Aortic smooth muscle cell (primary cell): Measurements from ENCODE around the gene TMEM139. TPM values are rescaled to one million over a fixed set of nuclear protein-coding genes. Genes with fewer than 3 reads are reported as not detected.

Experiments
- total RNA-seq: library from RNA; depleted of rRNA; stranded (reverse); fragments of >200 nt; gene quantifications from 2 replicates; pipeline ENCODE4 v1.2.3, GENCODE V29; 2014

The TMEM139 gene
- total RNA-seq = not detected in 2 replicates

GRCh38 chr7:143284591-143285469 lies at the start of gene TMEM139:
Gene TMEM139 (plus strand): TSS chr7:143284958. CDS start chr7:143285958, 1,000 bp downstream.

GRCh38 chr7:143263266-143264195 lies 21.2 kb upstream of the TMEM139 start, which contains the start of gene GSTK1:
Gene GSTK1 (plus strand): TSS chr7:143263441. CDS start chr7:143263514, 73 bp downstream.

GRCh38 chr7:143287935-143288826 lies 3.4 kb downstream of the TMEM139 start, which contains the start of gene CASP2:
Gene CASP2 (plus strand): TSS chr7:143288351. CDS start chr7:143288456, 105 bp downstream.

GRCh38 chr7:143315776-143316175 lies 31.0 kb downstream of the TMEM139 start, which contains the start of gene CLCN1:
Gene CLCN1 (plus strand): TSS chr7:143316111. CDS start chr7:143316213, 102 bp downstream.

Other genes with a start within 250 kb of the TMEM139 start
- gene OR6V1, start 232.6 kb upstream of the TMEM139 start, total RNA-seq = not detected in 2 replicates
- gene PIP, start 152.9 kb upstream of the TMEM139 start, total RNA-seq = not detected in 2 replicates
- gene TAS2R39, start 101.5 kb upstream of the TMEM139 start, total RNA-seq = not detected in 2 replicates
- not detected in 2 replicates for gene TAS2R40, start 62.9 kb upstream of the TMEM139 start, total RNA-seq
- 83.1 and 87.4 TPM in 2 replicates for gene GSTK1, start 21.5 kb upstream of the TMEM139 start, total RNA-seq
- gene CASP2, start 3.4 kb downstream of the TMEM139 start, total RNA-seq = 15.3 and 15.6 TPM in 2 replicates
- gene CLCN1, start 31.2 kb downstream of the TMEM139 start, total RNA-seq = not detected in 2 replicates
- gene FAM131B, start 77.8 kb downstream of the TMEM139 start, total RNA-seq = 1.6 and 2.0 TPM in 2 replicates
- 17.2 and 41.5 TPM in 2 replicates for gene ZYX, start 96.4 kb downstream of the TMEM139 start, total RNA-seq
- not detected in 2 replicates for gene EPHA1, start 123.9 kb downstream of the TMEM139 start, total RNA-seq
- not detected in 2 replicates for gene TAS2R60, start 158.5 kb downstream of the TMEM139 start, total RNA-seq
- gene TAS2R41, start 192.9 kb downstream of the TMEM139 start, total RNA-seq = not detected in 2 replicates